Right atrium auricular region (tissue), 2 donors: ENCODE data around the gene TAF5. TPM values are rescaled to one million over a fixed set of nuclear protein-coding genes. Genes with fewer than 3 reads are reported as not detected.

Experiments
- DNase-seq: peaks from one replicate; pipeline ENCODE4 v3.0.0-alpha.2; 2019; ENCODE audit warnings: low spot score
- H3K27ac ChIP-seq, 2 donors: fragments of 200-600 bp; sonication (generic); 1 replicate in 1 of 2; 2 replicates in 1 of 2; pipeline ENCODE4 v1.5.1; 2016 to 2019
- H3K27me3 ChIP-seq, 2 donors: fragments of 200-600 bp; sonication (generic); one replicate each; pipeline versions ENCODE4 v1.5.1 to v1.6.0; 2017 to 2019
- H3K36me3 ChIP-seq: fragments of 200-600 bp; sonication (generic); one replicate; pipeline ENCODE4 v1.5.1; 2016
- H3K4me1 ChIP-seq, 2 donors: fragments of 200-600 bp; sonication (generic); one replicate each; pipeline versions ENCODE4 v1.5.1 to v1.6.0; 2017 to 2019
- H3K4me3 ChIP-seq, 2 donors: fragments of 200-600 bp; sonication (generic); 1 replicate in 1 of 2; 2 replicates in 1 of 2; pipeline ENCODE4 v1.5.1; 2017 to 2019; ENCODE audit warnings: mild to moderate bottlenecking in 1 of 2, moderate library complexity in 1 of 2
- H3K9me3 ChIP-seq, 2 donors: fragments of 200-600 bp; sonication (generic); one replicate each; pipeline ENCODE4 v1.5.1; 2019
- total RNA-seq, 2 donors: library from RNA; depleted of rRNA; stranded (reverse); fragments of >200 nt; gene quantifications; one replicate each; pipeline ENCODE4 v1.1.0, GENCODE V29; 2016
- TF ChIP-seq, protein P1 (sequence below), 2 donors: fragments of 200-600 bp; sonication (generic); IDR thresholded peaks; one replicate each; pipeline ENCODE4 v1.5.1; 2019; ENCODE audit warnings: antibody characterized with exemption in 2 of 2

Gene TAF5
- total RNA-seq, 2 donors from 2014 or later = 2.0 to 2.2 TPM

DNA sequence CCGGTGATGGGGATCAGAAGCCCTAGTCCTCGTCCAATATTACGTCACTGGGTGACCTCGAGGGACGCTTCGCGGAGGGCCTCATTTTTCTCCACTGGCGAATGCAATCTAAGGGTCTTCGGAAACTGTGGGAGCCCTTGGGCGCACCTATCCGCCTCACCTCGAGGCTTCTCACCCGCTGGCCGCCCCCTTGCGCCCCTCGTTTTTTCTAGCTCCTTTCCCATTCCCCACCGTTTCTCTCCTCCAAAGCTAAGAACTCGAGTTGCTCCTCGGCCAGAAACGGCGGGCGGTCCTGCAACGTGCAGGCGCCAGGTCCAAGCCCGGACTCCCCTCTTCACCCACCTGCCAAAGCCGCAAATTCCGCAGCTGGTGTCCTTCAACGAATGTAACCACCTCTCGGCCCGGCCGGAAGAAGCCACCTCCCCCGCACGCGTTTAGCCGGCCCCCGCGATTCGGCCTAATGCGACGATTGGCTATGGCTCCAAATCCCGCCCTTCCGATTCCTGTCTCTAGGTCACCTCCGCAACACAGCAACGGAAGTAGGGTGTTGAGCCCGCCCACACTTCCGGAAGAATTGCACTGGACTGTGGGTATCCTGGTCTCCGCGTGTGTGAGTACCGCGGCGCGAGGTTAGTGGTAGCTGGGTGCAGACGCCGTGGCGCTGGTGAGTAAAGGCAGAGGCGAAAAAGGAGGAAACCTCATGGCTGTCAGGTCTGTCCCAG, 28.5 kb downstream of the TAF5 start, which contains the start of the genes ATP5MK and PDCD11:
TSS of gene ATP5MK (minus strand) at position 409 of the 722 bp plus-strand sequence. CDS start 4,018 bp downstream, outside the sequence.
TSS of gene PDCD11 (plus strand) at position 560 of the 722 bp plus-strand sequence. CDS start 1,801 bp downstream, outside the sequence.
- Histone ChIP-seq H3K36me3 (peaks cover 43% of the 10 kb centered on the region), H3K27me3 (no peaks in the 10 kb centered on the region)
- TF ChIP-seq, protein P1, sequence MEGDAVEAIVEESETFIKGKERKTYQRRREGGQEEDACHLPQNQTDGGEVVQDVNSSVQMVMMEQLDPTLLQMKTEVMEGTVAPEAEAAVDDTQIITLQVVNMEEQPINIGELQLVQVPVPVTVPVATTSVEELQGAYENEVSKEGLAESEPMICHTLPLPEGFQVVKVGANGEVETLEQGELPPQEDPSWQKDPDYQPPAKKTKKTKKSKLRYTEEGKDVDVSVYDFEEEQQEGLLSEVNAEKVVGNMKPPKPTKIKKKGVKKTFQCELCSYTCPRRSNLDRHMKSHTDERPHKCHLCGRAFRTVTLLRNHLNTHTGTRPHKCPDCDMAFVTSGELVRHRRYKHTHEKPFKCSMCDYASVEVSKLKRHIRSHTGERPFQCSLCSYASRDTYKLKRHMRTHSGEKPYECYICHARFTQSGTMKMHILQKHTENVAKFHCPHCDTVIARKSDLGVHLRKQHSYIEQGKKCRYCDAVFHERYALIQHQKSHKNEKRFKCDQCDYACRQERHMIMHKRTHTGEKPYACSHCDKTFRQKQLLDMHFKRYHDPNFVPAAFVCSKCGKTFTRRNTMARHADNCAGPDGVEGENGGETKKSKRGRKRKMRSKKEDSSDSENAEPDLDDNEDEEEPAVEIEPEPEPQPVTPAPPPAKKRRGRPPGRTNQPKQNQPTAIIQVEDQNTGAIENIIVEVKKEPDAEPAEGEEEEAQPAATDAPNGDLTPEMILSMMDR (IDR thresholded peaks at IDR 0.05) = peak in 1 of 2 donors; percentile 31

DNA sequence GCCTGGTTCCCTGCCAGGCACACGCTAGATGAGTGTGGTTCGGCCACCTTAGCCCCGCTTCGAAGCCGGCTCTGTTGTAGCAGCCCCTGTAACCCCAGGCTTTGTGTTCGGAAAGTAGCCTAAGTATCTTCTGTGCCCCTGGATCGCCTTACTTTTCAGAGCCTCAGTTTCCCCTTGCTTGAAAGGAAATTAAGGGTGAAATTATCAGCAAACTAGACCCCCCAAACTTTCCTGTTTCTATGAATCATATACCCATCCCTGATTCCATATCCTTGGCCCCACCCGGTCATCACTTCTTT, 29.0 kb downstream of the TAF5 start:
- Histone ChIP-seq H3K27ac (peak overlapping the region; percentile 92 to 94), H3K4me1 (peaks cover 0 to 42% of the 10 kb centered on the region in 2 donors)

More for the DNA sequence above, 28.5 kb downstream of the TAF5 start, which contains the start of the genes ATP5MK and PDCD11:
- DNase-seq = peak; percentile 98
- Histone ChIP-seq H3K4me3 (peak within 1 kb of the TSS; percentile 88 to 97), H3K9me3 (no peaks in the 10 kb centered on the region), H3K4me1 (peaks cover 0 to 42% of the 10 kb centered on the region in 2 donors), H3K27ac (peak within 1 kb of the TSS; percentile 92 to 94)

DNA sequence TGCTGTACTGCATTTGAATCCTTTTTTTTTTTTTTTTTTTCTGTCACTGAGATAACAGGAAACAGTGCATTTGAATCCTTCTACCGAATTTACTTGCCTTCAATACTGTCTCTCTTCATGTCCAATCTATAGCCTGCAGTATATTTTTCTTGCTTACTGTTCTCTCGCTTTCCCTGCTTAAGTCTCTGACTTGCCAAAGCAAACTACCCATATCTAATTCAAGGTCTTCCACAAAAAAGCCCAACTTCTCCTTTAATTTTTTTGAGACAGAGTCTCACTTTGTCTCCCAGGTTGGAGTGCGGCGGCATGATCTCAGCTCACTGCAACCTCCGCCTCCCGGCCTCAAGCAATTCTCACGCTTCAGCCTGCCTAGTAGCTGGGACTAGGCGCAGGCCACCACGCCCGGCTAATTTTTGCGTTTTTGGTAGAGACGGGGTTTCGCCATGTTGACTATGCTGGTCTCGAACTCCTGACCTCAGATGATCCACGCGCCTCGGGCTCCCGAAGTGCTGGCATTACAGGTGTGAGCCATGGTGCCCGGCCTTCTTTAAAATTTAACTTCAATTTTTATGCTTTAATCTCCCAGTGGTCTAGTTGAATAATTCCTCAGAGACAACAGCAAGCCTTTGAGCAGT, 29.5 kb downstream of the TAF5 start:
- H3K36me3 ChIP-seq = peaks cover 39% of the 10 kb centered on the region
- peak overlapping the region; percentile 92 to 94 for H3K27ac ChIP-seq
- peaks cover 0 to 42% of the 10 kb centered on the region in 2 donors for H3K4me1 ChIP-seq

More for the DNA sequence above, 29.0 kb downstream of the TAF5 start:
- no peak for DNase-seq
- Histone ChIP-seq H3K4me3 (peak overlapping the region; percentile 88 to 97), H3K9me3 (no peaks in the 10 kb centered on the region), H3K36me3 (peaks cover 40% of the 10 kb centered on the region), H3K27me3 (no peaks in the 10 kb centered on the region)
- TF ChIP-seq, protein P1 (IDR thresholded peaks at IDR 0.05) = no peak

DNA sequence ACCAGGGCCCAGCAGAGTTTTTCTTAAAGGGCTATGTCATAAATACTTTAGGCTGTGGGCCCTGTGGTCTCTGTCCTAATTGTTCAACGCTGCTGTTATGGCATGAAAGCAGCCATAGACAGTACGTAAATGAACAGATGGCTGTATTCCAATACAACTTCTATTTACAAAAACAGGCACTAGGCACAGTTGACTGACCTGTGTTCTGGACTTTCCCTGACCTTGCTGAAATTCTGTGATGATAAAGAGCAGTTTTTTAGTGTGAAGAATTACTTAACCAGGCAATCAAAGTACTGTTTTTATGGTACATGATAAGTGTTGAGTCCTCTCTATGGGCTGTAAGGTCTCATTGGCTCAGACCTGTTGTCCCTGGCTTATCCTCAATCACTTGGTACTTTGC, 45.8 kb downstream of the TAF5 start:
- Histone ChIP-seq H3K36me3 (peaks cover 97% of the 10 kb centered on the region), H3K27me3 (no peaks in the 10 kb centered on the region), H3K9me3 (no peaks in the 10 kb centered on the region), H3K4me1 (no peaks in the 10 kb centered on the region), H3K27ac (no peak overlapping the region), H3K4me3 (no peak overlapping the region)
- TF ChIP-seq, protein P1 (IDR thresholded peaks at IDR 0.05) = no peak
- DNase-seq = no peak

More for the DNA sequence above, 29.5 kb downstream of the TAF5 start:
- TF ChIP-seq, protein P1 (IDR thresholded peaks at IDR 0.05) = no peak
- no peaks in the 10 kb centered on the region for H3K27me3 ChIP-seq
- H3K4me3 ChIP-seq = peak overlapping the region; percentile 88 to 97
- no peak for DNase-seq
- H3K9me3 ChIP-seq = no peaks in the 10 kb centered on the region

DNA sequence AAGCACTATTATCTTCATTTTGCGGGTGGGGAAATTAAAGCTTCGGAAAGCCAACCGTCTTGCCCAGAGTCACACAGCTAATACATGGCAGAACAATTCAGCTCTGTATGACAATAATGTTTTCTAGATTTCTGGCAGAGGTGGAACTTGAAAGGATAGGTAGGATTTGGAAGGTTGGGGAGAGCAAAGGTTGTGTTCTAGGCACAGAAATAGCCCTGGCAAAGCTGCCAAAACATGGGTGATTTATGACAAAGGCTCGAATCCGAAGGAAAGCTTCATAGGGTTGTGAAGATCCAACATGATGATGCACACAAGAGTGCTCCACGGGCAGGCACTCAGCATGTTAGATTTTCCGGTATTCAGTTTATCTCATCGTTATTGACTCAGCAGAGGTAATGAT, 47.8 kb downstream of the TAF5 start:
- H3K27me3 ChIP-seq = no peaks in the 10 kb centered on the region
- no peaks in the 10 kb centered on the region for H3K9me3 ChIP-seq
- DNase-seq = no peak
- TF ChIP-seq, protein P1 (IDR thresholded peaks at IDR 0.05) = no peak
- H3K36me3 ChIP-seq = peaks cover 97% of the 10 kb centered on the region
- no peak overlapping the region for H3K27ac ChIP-seq
- H3K4me1 ChIP-seq = no peaks in the 10 kb centered on the region
- H3K4me3 ChIP-seq = no peak overlapping the region
